ENCODE measurements around the gene MYO9B.

MYO9B gene

DNA sequence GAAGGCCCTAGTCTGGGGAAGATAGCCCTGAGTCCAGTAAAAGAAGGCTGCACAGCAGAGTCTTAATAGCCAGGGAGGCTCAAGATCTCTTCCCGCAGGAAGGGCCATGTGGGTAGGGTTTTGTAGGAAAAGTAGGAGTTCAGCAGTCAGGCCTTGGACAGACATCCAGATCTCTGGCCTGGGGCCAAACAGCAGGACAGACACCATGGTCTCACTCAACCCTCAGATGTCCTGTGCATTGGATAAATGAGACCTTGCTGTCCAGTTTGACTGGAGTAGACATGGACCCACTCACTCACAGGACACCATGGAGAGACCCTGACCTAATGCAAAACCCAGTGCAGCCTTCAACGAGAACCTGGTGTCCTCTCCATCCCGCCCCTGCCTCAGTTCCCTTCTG, 154.3 kb downstream of the MYO9B start:
- no peak for DNase-seq (ENCODE audit: low spot score)
- TF ChIP-seq CTCF (IDR thresholded peaks at IDR 0.05), result no peak
- H3K27ac ChIP-seq, result no peak overlapping the region
- no peak overlapping the region for H3K4me3 ChIP-seq

- no peak overlapping the region for H3K27ac ChIP-seq
- no peak for TF ChIP-seq CTCF (IDR thresholded peaks at IDR 0.05)
- no peak for DNase-seq (ENCODE audit: low spot score)
- no peak overlapping the region for H3K4me3 ChIP-seq
Observed at GRCh38 chr19:17232258-17232657, 156.7 kb downstream of the MYO9B start.

GRCh38 chr19:17234911-17235299, 159.3 kb downstream of the MYO9B start:
- no peak for DNase-seq (ENCODE audit: low spot score)
- H3K4me3 ChIP-seq, result peak overlapping the region; percentile 80
- no peak for TF ChIP-seq CTCF (IDR thresholded peaks at IDR 0.05)
- H3K27ac ChIP-seq, result peak overlapping the region; percentile 72 to 87

- H3K27ac ChIP-seq, result peak overlapping the region; percentile 72 to 87
- TF ChIP-seq CTCF (IDR thresholded peaks at IDR 0.05), result peak; percentile 52
- no peak for DNase-seq (ENCODE audit: low spot score)
- peak overlapping the region; percentile 80 for H3K4me3 ChIP-seq
Observed at GRCh38 chr19:17235300-17235970, 159.9 kb downstream of the MYO9B start.

GRCh38 chr19:17235971-17236777, 160.6 kb downstream of the MYO9B start:
- Histone ChIP-seq H3K27ac (peak overlapping the region; percentile 72 to 87), H3K4me3 (peak overlapping the region; percentile 80)
- DNase-seq (ENCODE audit: low spot score), result peak; percentile 70
- TF ChIP-seq CTCF (IDR thresholded peaks at IDR 0.05), result no peak

- no peak for DNase-seq (ENCODE audit: low spot score)
- H3K4me3 ChIP-seq, result peak overlapping the region; percentile 80
- TF ChIP-seq CTCF (IDR thresholded peaks at IDR 0.05), result no peak
- H3K27ac ChIP-seq, result peak overlapping the region in 1 of 2 donors; percentile 87
Observed at GRCh38 chr19:17236811-17237543, 161.4 kb downstream of the MYO9B start.

Measured in coronary artery (tissue), 2 donors.